IPS DF 6.9 (cell line): Measurements from ENCODE around the gene FAM107A.

Source experiments
- DNase-seq: peaks from one replicate; pipeline ENCODE4 v3.0.0-alpha.2; 2013; ENCODE audit warnings: low read depth, low spot score
- H3K27ac ChIP-seq: one replicate; pipeline ENCODE4 v1.5.1; 2013; ENCODE audit warnings: low read length, control low read depth
- H3K27me3 ChIP-seq: 2 replicates; pipeline ENCODE4 v1.6.1; 2013; ENCODE audit warnings: mild to moderate bottlenecking, low read length; ENCODE audit not compliant: control insufficient read depth, insufficient read depth
- H3K36me3 ChIP-seq: 2 replicates; pipeline ENCODE4 v1.6.1; 2013; ENCODE audit warnings: low read length; ENCODE audit not compliant: control insufficient read depth, insufficient read depth
- H3K4me1 ChIP-seq: 2 replicates; pipeline ENCODE4 v1.6.1; 2013; ENCODE audit warnings: low read length; ENCODE audit not compliant: control insufficient read depth, insufficient read depth
- H3K4me3 ChIP-seq: 2 replicates; pipeline ENCODE4 v1.5.1; 2013; ENCODE audit warnings: mild to moderate bottlenecking, low read length
- H3K9me3 ChIP-seq: 2 replicates; pipeline ENCODE4 v1.6.1; 2013; ENCODE audit warnings: low read length, inconsistent platforms; ENCODE audit not compliant: control insufficient read depth, insufficient read depth
- WGBS: extraction: QIAGEN DNeasy Blood & Tissue Kit; methylation state at CpG from one replicate; pipeline ENCODE4 v1.1.7; 2013; ENCODE audit warnings: mixed read lengths, missing lambda C conversion rate; ENCODE audit not compliant: insufficient read length, insufficient coverage; 5-methylcytosine and 5-hydroxymethylcytosine counted together

FAM107A gene

GRCh38 chr3:58594117-58594516 is 16.9 kb upstream of the FAM107A start:
- Histone ChIP-seq H3K36me3 (no peaks in the 10 kb centered on the region), H3K27me3 (no peaks in the 10 kb centered on the region), H3K4me3 (no peak overlapping the region), H3K27ac (no peak overlapping the region), H3K4me1 (no peaks in the 10 kb centered on the region), H3K9me3 (no peaks in the 10 kb centered on the region)
- DNase-seq: no peak
- no CpG with 5 or more reads among the region's 5 CpGs for WGBS

GRCh38 chr3:58591517-58592510 is 14.6 kb upstream of the FAM107A start:
- Histone ChIP-seq H3K36me3 (no peaks in the 10 kb centered on the region), H3K9me3 (no peaks in the 10 kb centered on the region), H3K4me3 (no peak overlapping the region), H3K4me1 (peaks cover 4% of the 10 kb centered on the region; the same call in 1 of the 2 replicates), H3K27ac (no peak overlapping the region), H3K27me3 (peaks cover 2% of the 10 kb centered on the region; the same call in 1 of the 2 replicates)
- WGBS: no CpG with 5 or more reads among the region's 6 CpGs
- DNase-seq: no peak

- peaks cover 17% of the 10 kb centered on the region for H3K27me3 ChIP-seq
- peaks cover 4% of the 10 kb centered on the region; the same call in 1 of the 2 replicates for H3K4me1 ChIP-seq
- no peak for DNase-seq
- WGBS: no CpG with 5 or more reads among the region's 3 CpGs
- H3K27ac ChIP-seq: no peak overlapping the region
- no peaks in the 10 kb centered on the region for H3K9me3 ChIP-seq
- no peak overlapping the region for H3K4me3 ChIP-seq
- no peaks in the 10 kb centered on the region for H3K36me3 ChIP-seq
These were observed 10.9 kb upstream of the FAM107A start for GRCh38 chr3:58588030-58588614.

GRCh38 chr3:58586776-58587192 is 9.6 kb upstream of the FAM107A start:
- Histone ChIP-seq H3K9me3 (no peaks in the 10 kb centered on the region), H3K4me1 (peaks cover 5% of the 10 kb centered on the region; the same call in 1 of the 2 replicates), H3K4me3 (peak overlapping the region; percentile 33; the same call in 1 of the 2 replicates), H3K27ac (no peak overlapping the region), H3K36me3 (no peaks in the 10 kb centered on the region), H3K27me3 (peaks cover 17% of the 10 kb centered on the region)
- no peak for DNase-seq
- WGBS: no CpG with 5 or more reads among the region's 44 CpGs

- no CpG with 5 or more reads among the region's 8 CpGs for WGBS
- H3K36me3 ChIP-seq: no peaks in the 10 kb centered on the region
- no peaks in the 10 kb centered on the region for H3K9me3 ChIP-seq
- H3K27me3 ChIP-seq: peaks cover 17% of the 10 kb centered on the region
- no peak overlapping the region for H3K27ac ChIP-seq
- no peak overlapping the region for H3K4me3 ChIP-seq
- DNase-seq: no peak
- peaks cover 9% of the 10 kb centered on the region; the same call in 1 of the 2 replicates for H3K4me1 ChIP-seq
These were observed 8.8 kb upstream of the FAM107A start for GRCh38 chr3:58585994-58586393.

GRCh38 chr3:58585005-58585786 is 8.0 kb upstream of the FAM107A start:
- Histone ChIP-seq H3K4me3 (peak overlapping the region; percentile 6; the same call in 1 of the 2 replicates), H3K36me3 (no peaks in the 10 kb centered on the region), H3K27ac (no peak overlapping the region), H3K9me3 (no peaks in the 10 kb centered on the region), H3K27me3 (peaks cover 17% of the 10 kb centered on the region), H3K4me1 (peaks cover 9% of the 10 kb centered on the region; the same call in 1 of the 2 replicates)
- DNase-seq: no peak
- WGBS: no CpG with 5 or more reads among the region's 46 CpGs

- Histone ChIP-seq H3K4me3 (no peak overlapping the region; the same call in 1 of the 2 replicates), H3K27me3 (peaks cover 17% of the 10 kb centered on the region), H3K4me1 (peaks cover 9% of the 10 kb centered on the region; the same call in 1 of the 2 replicates), H3K27ac (no peak overlapping the region), H3K36me3 (no peaks in the 10 kb centered on the region), H3K9me3 (no peaks in the 10 kb centered on the region)
- no CpG with 5 or more reads among the region's 10 CpGs for WGBS
- DNase-seq: no peak
These were observed 7.5 kb upstream of the FAM107A start for GRCh38 chr3:58584690-58585004.

GRCh38 chr3:58581328-58582091 is 4.3 kb upstream of the FAM107A start:
- DNase-seq: no peak
- H3K4me3 ChIP-seq: no peak overlapping the region
- no peaks in the 10 kb centered on the region for H3K36me3 ChIP-seq
- no peak overlapping the region for H3K27ac ChIP-seq
- H3K27me3 ChIP-seq: peaks cover 14% of the 10 kb centered on the region
- no peaks in the 10 kb centered on the region for H3K9me3 ChIP-seq
- H3K4me1 ChIP-seq: peaks cover 5% of the 10 kb centered on the region; the same call in 1 of the 2 replicates
- WGBS: no CpG with 5 or more reads among the region's 11 CpGs

- Histone ChIP-seq H3K4me3 (no peak overlapping the region), H3K27me3 (peaks cover 8% of the 10 kb centered on the region), H3K27ac (no peak overlapping the region), H3K9me3 (no peaks in the 10 kb centered on the region), H3K36me3 (no peaks in the 10 kb centered on the region), H3K4me1 (peaks cover 5% of the 10 kb centered on the region; the same call in 1 of the 2 replicates)
- WGBS: no CpG with 5 or more reads among the region's 4 CpGs
- no peak for DNase-seq
These were observed 3.7 kb upstream of the FAM107A start for GRCh38 chr3:58580826-58581327.
